Head of caudate nucleus (tissue), 42 donors: ENCODE measurements around the gene TMPRSS5.
"Not testable (repeated sequence)": the region's sequence is repeated elsewhere in the genome, so short reads cannot be mapped to it uniquely, and the experiment has no call there.

ENCODE experiments used
- DNase-seq, 42 donors: peaks; one replicate each; pipeline versions ENCODE4 v3.0.0 to v3.0.0-alpha.2; 2020 to 2021; ENCODE audit warnings: mixed read lengths in 7 of 42
- intact Hi-C: fragments of 100-400 bp; cut with DNase I; formaldehyde crosslinking; loops from one replicate; pipeline ENCODE4 v1.15.0; 2022

The TMPRSS5 gene

DNA sequence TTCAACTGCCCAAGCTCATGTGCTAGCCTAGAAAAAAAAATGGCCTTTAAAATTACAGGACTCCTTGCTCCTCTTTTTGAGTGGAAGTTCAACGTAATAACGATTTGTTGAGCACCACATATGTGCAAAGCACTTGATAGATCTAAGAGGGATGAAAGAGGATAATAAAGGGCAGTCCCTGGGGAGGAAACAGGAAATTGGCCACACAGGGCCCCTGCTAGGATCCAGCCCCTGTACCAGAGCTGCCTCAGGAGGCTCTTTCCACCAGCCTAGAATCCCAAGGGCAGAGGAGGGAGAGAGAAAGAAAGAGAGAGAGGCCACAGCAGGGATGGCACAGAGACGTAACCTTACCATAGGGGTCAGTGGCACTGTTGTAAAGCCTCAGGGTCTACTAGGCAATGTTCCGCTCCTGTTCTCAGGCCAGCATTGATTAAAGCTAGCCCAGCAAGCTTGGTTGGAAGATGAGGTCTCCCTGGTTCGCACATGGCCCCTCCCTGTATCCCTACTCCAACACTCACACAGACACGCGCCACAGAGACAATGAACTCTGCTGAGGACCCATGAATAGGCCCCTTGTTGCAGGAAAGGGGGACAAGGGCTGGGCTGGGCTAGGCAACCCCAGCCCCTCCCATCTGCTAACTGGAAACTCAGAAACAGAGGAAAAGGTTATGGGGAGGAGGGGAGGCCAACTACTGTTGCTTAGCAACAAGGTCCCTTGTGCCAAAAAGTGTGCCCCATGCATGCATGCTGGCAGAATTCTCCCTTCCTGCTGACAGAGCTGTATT, at the start of gene TMPRSS5:
Gene TMPRSS5, minus strand, starts transcription at position 438 of the 785 bp plus-strand sequence. Its CDS starts 84 bp downstream, at position 354.
- peak; percentile 71 to 96 (median 89) for DNase-seq
- intact Hi-C loops = no loop called here

DNA sequence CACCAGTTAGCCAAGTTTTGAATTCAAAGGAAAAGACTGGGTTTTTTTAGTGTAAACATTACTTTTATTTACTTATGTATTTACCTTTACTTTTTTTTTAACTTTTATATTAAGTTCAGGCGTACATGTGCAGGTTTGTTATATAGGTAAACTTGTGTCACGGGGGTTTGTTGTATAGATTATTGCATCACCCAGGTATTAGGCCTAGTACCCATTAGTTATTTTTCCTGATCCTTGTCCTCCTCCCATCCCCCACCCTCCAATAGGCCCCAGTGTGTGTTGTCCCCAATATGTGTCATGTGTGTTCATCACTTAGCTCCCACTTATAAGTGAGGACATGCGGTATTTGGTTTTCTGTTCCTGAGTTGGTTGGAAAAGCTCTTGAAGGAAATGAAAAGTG, 46.8 kb upstream of the TMPRSS5 start:
- intact Hi-C loops = no loop called here

DNA sequence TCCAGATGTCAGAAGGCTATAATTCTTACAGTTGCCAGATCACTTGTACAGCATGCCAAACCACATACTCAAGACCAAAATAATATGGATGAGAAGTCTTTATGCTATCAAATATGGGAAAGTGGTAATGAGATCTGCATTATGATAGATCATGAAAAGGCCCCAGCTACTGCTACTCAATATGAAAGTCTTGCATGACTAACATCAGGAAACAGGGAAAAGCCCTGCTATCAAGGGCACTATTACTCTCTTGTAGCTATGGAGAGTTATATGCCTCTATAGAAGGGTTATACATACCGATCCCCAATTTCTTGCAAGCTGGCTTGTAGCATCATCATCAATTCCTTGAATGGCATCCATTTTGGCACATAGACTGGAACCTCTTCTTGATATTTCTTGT, 30.2 kb upstream of the TMPRSS5 start:
- intact Hi-C loops = loop anchor here (10.0 kb wide), 1 partner anchor 202 kb away; no protein-coding TSS in a partner anchor
- no peak for DNase-seq

More for the DNA sequence above, 46.8 kb upstream of the TMPRSS5 start:
- DNase-seq = no peak

DNA sequence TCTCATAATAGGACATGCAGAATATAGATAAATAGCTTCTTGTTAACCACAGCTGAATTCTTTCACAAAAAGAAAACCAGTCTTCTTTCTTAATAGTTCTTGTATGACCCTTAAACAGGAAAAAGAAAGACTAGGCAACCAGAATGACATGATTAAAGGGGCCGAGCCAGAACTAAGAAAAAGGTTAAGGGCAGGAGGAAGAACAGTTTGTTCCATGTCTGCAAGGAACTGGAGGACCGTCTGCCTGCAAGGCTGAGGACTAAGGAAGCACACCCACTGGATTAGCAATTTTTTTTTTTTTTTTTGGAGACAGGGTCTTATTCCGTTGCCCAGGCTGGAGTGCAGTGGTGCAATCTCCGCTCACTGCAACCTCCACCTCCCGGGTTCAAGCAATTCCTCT, 26.0 kb upstream of the TMPRSS5 start:
- no peak for DNase-seq
- intact Hi-C loops = loop anchor here (10.0 kb wide), 1 partner anchor 197 kb away; no protein-coding TSS in a partner anchor

DNA sequence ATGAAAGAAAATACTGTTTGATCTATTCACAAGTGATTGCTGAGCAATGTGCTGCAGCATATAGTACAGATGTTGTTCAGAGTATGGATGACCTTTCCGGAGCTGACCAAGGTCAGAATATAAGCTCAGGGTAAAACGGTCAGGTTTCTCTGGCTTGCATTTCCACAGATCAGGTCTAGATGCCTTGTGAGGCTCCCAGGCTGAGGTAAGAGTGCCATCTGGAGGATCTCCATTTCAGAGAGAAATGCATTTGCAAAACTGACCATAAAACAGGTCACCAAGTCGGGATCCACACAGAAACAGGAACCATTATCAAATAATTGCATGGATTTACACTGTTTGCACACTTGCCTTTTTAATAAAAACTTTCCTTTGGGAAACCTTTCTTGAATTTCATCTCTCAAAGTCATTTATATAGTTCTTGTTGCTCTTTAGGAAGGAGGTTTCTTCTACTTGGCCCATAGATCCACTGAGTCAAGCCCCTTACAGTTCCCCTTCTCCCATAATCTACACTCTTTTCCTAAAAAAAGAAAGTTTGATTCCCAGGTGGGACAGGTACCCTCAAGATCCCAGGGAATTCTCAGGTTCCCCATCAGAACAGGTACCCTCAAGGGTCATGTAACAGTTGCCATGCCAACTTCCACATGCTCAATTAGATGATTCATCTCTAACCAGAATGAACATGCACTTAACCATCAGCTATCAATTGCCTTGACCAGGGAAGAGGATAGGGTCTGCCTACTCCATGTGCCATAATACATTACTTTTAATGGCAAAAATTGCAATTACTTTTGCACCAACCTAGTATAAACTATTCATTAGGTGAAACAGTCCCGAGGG, 25.0 kb upstream of the TMPRSS5 start:
- intact Hi-C loops = loop anchor here (2.0 to 10.0 kb wide), 2 partner anchors 196 to 426 kb away; no protein-coding TSS in a partner anchor
- peak in 41 of 42 donors; percentile 18 to 86 (median 67) for DNase-seq

DNA sequence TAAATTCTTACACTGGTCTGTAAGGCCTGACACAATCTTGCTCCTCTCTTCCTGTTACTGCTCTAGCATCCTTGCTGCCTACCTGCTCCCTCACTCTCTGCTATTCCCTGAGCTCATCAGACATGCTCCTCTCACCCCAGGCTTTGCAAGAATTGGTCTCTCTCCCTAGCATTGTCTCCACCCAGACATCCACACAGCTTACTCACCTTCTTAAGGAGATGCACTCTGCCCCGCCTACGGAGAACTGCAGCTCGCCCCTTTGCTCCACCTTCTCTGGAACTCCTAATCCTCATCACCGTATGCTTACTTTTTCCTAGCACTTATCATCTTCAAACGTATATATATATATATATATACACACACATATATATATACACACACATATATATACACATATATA, 23.3 kb upstream of the TMPRSS5 start:
- intact Hi-C loops = no loop called here
- DNase-seq = peak in 28 of 42 donors; percentile 12 to 86 (median 46)

DNA sequence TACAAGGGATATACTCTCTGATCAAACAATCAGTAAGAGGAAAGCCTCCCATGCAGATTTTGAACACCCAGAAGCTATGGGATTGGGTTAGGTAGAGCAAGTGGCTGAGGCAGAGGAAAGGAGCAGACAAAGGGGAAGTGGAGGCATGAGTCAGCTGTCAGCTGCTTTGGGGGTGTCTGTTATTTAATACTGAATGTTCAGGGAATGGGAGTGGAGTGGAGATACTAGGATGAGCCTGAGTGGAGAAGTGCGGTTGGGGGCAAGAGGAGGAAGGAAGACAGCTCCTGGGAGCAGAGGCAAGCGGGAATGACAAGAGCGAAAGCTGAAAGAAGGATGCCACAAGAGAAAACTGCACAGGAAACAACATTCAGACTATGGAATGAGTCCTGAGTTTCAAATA, 22.7 kb upstream of the TMPRSS5 start:
- intact Hi-C loops = no loop called here
- peak in 37 of 42 donors; percentile 13 to 83 (median 58) for DNase-seq

DNA sequence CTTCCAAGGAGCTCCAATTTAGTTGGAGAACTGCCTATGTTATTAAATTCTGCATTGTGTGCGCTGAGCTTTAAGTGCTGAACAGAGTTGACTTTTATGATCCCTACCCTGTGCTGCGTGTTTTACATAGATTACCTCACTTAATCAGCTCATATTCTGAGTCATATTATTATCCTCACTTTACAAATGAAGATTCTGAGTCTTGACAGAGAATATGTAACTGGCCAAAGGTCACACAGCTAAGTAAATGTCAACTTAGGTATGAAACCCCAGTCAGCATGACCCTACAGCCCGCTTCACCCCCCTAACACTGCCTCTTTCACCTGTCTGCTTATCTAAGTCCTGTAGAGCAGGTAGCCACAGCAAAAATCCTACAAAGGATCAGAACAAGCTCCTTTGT, 19.8 kb upstream of the TMPRSS5 start:
- DNase-seq = no peak
- intact Hi-C loops = no loop called here

DNA sequence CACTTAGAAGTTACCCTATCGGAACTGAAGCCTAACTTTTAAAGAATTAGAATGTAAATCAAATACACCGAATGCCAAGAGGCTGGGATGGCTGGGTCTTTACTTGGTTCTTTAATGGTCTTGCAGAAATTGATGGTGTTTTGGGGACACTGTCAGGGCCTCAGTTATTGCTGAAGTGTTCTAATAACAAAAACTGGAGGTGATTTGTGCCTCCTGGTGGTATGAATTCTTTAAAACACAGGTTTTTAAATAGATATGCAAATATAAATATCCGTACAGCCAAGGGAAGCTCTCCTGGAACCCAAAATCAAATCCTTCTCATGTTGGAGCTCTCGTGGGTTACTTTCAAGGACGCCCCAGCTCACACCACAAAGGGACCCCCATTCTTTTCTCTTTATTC, 19.3 kb upstream of the TMPRSS5 start:
- intact Hi-C loops = no loop called here
- no peak for DNase-seq

DNA sequence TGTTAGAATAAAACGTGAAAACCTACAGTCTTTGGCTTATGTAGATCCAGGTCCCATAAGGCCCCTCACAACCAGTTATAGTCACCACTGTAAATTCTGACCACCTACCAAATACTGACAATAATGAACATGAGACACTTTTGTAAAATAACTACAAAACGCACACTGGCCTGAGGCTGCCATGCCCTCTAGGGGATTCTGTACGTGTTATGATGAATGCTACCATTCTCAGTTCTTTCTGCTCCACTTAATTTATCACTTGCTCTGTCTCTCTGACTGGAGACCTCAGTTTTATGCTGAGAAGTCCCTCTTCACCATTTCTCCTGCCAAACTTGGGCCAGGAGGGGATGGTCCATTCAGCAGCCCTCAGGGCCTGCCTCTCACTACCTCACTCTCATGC, 18.7 kb upstream of the TMPRSS5 start:
- DNase-seq = no peak
- intact Hi-C loops = no loop called here

DNA sequence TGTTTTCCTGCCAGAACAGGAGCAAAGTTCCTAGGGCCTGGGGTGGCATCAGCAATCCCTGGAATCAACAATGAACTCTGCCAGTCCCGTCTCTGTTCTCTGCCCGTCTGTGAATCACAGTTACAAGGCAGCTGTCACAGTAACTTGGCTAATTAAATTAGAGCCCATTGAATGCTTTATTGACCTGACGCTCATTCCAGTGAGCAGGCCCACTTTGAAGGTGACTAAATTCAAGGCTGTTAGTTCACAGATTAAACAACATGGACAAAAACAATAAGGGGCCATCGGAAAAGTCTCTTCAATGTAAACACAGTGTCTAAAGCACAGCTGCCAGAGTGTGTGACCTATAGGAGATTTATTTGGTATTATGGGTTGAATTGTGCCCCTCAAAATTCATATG, 17.7 kb upstream of the TMPRSS5 start:
- DNase-seq = no peak

DNA sequence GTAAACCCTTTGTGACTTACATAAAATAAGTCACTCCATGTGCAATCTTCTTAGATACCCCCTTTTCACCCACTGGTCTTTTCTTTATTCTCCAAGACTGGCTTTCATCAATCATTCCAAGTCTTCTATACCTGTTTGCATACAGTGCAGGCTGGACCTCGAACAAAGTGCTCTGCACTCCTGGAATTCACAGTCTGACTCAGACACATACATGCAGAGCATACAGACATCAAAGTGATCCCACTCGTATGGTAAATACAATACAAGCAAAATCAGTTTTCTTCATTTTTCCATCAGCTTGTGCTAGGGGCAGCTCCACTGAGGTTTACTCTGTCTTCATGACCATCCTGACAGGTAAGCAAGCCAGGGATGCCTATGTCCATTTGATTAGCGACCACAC, 16.8 kb upstream of the TMPRSS5 start:
- DNase-seq = no peak
- intact Hi-C loops = no loop called here

More for the DNA sequence above, 17.7 kb upstream of the TMPRSS5 start:
- intact Hi-C loops = no loop called here

DNA sequence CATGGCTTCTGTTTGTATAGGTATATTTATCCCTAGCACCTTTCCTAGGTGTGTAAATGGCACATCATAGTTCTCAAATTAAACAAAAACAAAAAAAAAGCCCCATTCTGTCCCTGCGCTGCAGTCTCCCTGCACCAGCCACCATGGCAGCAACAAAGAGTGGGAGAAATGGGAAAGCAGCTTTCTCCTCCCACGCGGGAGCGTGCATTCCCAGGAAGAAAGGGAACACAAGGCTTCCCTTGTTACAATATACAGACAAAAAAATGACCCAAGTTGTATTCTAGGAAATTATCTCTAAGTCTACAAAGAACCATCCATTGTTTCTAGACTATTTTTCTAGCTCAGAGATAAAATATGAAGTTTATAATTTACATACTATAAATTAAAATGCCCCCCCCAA, 16.1 kb upstream of the TMPRSS5 start:
- DNase-seq = peak in 28 of 42 donors; percentile 26 to 72 (median 44)
- intact Hi-C loops = no loop called here

DNA sequence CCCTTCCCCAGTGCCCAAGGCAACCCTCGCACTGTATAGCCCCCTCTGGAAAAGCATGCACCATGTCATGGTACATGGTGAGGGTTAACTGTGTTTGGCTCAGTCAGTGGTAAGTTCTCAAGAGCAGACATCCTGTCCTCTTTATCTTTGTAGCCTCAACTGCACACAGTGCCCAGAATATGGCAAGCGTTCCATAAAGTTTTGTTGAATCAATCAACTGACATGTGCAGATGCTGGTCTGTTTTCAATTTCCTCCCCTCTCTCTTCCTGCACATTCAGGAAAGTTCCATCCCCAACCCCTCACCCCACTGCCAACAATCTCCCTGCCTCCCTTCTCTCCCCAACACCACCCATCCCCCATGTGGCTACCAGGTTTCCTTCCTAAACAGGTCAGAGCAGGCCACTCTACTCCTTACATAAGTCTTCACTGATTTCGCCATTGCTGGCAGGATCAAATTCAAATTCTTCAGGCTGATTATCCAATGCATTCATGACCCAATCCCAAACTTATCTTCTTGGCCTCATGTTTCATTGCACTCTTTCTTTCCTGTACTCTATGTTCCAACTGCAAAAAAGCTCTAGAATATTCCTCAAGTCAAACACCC, 15.5 kb upstream of the TMPRSS5 start:
- DNase-seq = no peak
- intact Hi-C loops = no loop called here

DNA sequence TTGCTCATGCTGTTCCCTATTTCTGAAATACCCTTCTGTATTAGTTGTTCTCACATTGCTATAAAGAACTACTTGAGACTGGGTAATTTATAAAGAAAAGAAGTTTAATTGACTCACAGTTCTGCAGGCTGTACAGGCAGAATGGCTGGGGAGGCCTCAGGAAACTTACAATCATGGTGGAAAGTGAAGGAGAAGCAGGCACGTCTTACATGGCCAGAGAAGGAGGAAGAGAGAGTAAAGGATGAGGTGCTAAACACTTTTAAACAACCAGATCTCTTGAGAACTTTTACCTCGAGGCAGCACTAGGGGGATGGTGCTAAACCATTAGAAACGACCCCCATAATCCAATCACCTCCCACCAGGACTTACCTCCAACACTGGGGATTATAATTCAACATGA, 14.4 kb upstream of the TMPRSS5 start:
- intact Hi-C loops = not testable (repeated sequence)

DNA sequence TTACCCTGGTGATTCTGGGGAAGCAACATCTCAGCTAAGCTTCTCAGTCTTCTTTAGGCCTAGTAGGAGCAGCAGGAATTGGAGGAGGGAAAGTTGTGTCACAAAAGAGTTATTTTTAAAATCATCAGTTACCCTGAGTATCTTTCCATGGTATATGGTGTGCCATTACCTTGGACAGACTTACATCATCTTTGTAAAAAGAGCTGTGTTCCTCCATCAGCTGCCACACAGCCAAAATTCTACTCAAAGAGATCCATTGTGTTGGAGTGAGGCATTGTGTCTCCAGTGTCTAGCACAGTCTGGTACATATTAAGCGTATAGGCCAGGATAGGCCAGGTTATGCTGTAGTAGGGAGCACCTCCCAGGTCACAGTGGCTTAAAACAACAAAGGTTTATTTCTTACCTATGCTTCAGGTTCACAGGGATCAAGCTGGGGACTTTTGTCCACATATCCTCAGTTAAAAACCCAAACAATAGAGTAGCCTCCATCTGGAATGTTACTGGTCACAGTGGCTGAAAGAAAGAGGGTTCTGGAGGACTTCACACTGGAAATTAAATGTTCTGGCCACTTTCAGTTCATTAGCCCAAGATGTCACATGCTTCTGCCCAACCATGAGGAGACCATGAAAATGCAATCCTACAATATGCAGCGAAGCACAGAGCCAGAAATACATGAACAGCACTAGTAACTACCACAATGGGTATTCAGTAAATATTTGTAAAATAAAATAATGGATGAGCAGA, 9.9 kb upstream of the TMPRSS5 start:
- DNase-seq = peak in 30 of 42 donors; percentile 24 to 84 (median 49)
- intact Hi-C loops = no loop called here

More for the DNA sequence above, 14.4 kb upstream of the TMPRSS5 start:
- DNase-seq = not testable (repeated sequence)

DNA sequence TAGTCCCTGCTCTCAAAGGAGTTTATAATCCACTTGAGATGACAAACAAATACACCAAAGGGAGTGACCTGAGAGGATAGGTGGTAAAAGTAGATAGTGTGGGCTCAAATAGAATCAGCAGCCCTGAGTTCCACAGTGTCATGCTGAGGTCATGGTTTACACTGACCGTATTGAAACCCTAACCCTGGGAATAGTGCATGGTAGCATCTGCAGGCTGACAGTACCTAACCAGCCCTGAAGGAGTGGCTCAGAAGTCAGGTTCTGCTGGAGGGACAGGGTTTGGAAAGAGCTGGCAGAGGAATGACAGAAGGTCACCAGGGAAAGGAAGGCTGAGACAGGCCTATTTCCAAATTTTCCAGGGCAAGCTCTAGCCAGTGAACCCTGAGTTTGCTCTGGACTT, 9.2 kb upstream of the TMPRSS5 start:
- no peak for DNase-seq
- intact Hi-C loops = no loop called here

DNA sequence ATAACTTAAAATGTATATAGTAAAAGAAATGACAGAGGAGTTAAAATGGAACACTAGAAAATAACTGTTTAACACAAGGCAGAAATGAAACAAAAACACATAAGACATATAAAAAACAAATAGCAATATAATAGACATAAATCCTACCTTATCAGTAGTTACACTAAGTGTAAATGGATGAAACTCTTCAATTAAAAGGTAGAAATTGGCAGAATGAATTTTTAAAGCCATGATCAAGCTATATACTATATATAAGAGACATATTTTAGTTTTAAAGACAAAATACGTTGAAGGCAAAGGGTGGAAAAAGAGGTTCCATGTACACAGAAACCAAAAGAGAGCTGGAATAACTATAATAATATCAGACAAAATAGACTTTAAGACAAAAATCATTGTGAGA, 4.9 kb upstream of the TMPRSS5 start:
- intact Hi-C loops = no loop called here
- no peak for DNase-seq

DNA sequence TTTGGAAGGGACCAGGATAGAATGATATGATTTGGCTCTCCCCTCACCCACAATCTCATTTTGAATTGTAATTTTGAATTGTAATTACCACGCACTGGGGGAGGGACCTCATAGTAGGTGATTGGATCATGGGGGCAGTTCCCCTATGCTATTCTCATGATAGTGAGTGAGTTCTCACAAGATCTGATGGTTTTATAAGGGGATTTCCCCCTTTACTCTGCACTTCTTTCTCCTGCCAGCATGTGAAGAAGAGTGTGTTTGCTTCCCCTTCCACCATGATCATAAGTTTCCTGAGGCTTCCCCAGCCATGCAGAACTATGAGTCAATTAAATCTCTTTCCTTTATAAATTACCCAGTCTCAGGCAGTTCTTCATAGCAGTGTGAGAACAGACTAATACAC, 2.6 kb downstream of the TMPRSS5 start:
- intact Hi-C loops, DNase-seq: not testable (repeated sequence)
